CD4-positive, alpha-beta T cell treated with Interleukin-4 for 1 hour (primary cell): ENCODE results near the gene CPNE8.
"Not testable (repeated sequence)": the region's sequence is repeated elsewhere in the genome, so short reads cannot be mapped to it uniquely, and the experiment has no call there.

ENCODE experiments used
- DNase-seq, 2 donors: peaks; one replicate each; pipeline ENCODE4 v3.0.0-alpha.2; 2020 to 2022

Gene CPNE8

DNA sequence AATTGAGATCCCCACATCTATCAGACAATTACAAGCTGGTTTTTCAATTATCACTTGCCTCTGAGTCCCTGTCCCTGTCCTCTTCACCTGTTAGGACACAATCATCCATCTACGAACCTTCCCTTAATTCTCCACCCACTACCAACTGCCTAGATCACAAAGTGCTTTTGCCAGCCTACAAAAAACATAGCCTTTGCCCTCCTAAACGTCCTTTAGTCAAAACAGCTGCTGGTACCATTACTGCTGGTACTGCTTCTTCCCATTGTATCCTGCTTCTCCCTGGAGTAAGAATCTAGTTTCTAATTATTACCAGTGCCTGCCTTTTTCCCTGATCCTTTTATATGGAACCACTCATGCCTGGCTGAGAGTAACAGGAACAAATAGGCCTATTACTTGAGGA, 82.1 kb downstream of the CPNE8 start:
- no peak for DNase-seq

DNA sequence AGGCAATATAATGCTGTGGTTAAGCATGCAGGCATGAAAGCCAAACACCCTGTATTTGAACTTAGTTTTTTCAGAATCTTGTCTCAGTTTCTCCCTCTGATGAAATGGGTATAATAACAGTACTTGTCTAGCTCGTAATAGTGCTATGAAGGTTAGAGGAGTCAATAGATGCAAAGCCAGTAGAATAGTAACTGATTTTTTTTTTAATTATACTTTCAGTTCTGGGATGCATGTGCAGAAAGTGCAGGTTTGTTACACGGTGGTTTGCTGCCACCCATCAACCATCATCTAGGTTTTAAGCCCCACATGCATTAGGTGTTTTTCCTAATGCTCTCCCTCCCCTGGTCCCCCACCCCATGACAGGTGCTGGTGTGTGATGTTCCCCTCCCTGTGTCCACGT, 87.4 kb downstream of the CPNE8 start:
- no peak for DNase-seq

DNA sequence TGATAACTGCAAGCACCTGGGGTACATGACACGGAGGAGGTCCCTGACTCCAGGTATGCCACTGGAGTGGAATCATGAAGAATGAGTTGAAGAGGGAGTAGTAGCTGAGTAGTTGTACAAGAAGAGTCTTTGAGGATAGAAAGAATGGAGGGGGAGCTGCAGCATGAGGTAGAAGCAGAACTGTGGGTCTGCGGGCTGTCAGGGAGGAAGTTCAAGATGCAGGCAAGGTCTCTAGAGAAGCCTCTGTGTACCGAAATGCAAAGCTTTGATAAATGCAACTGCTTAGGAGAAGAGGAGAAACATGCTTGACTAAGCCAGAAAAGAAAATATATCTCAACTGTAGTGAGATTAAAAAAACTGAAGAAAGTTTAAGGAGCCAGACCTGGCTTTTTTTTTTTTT, 91.5 kb downstream of the CPNE8 start:
- DNase-seq: no peak

DNA sequence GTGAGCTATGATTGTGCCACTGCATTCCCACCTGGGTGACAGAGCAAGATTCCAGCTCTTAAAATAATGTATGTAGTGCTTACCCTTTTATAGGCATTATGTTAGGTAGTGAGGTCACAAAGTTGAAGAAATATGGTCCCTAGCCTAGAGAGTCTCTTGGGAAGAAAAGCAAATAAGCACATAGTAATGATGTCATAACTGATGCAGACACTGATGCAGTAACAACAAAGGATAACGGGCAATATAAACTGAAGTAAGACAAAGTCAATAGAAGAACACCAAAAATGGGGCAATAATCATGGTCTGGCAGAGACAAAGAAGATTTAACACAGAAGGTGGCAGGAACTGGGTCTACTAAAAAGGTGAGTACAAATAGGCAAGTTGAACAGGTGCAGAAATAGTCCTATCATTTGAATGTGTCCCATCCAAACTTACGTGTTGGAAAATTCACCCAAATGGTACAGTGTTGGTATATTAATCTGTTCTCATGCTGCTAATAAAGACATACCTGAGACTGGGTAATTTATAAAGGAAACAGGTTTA, 93.5 kb downstream of the CPNE8 start:
- no peak for DNase-seq

DNA sequence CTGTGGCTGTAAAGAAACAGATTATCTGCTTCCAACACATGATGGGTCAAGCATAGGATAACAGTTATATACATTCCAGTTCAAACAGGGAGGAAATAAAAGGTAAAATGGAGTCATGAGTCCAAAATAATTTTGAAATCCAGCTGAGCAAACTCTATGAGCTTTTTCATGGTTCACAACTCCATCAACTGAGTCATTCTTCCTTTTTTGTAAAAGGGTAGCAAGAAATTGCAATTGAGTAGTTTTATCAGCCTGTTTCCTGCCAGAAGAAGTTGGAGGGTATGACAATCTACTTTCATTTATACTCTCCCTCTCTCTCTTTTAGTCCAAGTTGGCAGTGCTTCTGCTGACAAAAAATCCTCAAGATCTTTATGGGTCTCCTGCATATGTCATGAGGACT, 95.6 kb downstream of the CPNE8 start:
- DNase-seq: no peak

DNA sequence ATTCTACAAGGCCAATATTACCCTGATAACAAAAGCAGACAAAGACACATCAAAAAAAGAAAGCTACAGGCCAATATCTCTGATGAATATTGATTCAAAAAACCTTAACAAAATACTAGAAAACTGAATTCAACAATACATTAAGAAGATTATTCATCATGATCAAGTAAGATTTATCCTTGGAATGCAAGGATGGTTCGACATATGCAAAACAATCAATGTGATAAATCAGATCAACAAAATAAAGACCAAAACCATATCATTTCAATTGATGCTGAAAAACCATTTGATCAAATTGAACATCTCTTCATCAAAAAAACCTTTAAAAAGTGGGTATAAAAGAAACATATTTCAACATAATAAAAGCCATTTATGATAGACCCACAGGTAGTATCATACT, 117.3 kb downstream of the CPNE8 start:
- no peak for DNase-seq

DNA sequence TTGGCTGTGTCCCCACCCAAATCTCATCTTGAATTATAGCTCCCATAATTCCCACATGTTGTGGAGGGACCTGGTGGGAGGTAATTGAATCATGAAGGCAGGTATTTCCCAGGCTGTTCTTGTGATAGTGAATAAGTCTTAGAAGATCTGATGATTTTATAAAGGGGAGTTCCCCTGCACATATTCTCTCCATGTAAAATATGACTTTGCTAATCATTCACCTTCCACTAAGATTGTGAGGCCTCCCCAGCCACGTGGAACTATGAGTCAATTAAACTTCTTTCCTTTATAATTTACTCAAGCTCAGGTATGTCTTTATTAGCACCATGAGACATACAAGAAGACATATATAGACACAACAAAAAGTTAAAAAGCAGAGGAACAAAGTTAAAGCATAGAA, 120.0 kb downstream of the CPNE8 start:
- DNase-seq: no peak

DNA sequence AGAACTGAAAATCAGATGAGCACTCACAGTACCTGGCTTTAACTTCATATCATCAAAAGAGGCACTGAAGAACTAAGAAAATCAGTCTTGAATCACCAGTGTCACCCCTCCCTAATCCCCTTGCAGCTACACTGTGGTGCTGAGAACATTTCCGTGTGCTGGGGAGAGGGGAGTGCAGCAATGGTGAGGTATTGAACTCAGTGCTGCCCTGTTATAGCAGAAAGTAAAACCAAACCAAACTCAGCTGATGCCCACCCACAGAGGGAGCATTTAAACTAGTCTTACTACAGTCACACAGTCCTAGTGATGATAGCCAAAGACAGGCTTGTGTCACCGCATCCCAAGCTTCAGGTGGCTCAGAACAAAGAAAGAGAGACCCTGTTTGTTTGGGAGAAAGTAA, 122.1 kb downstream of the CPNE8 start:
- no peak for DNase-seq

DNA sequence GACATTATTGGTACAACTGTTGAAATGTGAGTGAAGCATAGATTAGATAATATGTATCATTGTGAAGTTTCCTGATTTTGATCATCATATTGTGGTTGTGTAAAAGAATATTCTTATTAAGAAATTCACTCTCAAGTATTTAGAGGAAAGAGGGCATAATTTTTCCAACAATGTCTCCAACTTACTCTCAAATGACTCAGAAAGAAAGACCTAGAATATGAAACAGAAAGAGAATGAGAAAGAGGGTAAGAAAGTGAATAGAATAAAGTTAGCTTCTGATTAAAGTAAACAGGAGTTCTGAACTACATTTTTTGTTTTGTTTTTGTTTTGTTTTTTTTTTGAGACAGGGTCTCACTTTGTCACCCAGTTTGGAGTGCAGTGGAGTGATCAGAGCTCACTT, 123.0 kb downstream of the CPNE8 start:
- no peak for DNase-seq

DNA sequence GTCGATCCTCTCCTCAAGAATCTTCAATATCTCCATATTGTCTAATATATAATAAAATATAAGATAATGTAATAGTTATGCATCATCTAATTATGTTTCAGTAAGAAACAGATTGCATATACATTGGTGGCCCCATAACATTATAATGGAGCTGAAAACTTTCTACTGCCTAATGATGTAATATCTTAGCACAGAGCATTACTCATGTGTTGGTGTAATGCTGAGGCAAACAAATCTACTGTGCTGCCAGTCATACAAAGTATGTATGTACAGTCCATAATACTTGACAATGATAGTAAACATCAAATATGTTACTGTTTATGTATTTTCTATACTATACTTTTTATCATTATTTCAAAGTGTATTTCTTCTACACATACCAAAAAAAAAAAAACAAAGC, 128.7 kb downstream of the CPNE8 start:
- no peak for DNase-seq

DNA sequence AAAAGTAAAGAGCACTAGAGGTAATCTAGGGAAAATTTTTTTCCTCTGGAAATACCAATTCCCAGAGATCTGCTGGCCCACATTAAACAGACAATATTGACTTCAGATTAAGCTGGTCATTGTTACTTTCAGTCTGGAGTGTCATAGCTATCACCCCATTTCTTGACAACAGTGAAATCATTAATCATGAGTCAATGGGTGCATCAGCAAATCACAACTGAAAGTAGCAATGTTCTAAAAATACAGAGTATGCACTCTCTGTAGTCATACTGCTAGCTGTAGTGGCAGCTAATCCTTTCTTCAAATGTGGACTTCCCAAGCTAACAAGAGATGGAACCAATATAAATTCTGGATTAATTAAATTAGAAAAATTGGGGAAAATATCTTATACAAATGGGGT, 129.9 kb downstream of the CPNE8 start:
- DNase-seq: no peak

DNA sequence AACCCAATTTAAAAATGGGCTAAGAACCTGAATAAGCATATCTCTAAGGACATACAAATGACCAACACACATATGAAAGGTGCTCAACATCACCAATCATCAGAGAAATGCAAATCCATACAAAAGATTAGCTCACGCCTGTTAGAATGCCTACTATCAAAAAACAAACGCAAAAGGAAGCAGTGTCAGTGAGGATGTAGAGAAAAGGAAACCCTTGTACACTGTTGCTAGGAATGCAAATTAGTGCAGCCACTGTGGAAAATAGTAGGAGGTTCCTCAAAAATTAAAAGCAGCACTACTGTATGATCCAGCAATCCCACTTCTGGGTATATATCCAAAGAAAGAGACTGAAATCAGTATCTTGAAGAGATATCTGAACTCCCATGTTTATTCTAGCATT, 133.0 kb downstream of the CPNE8 start:
- no peak for DNase-seq

DNA sequence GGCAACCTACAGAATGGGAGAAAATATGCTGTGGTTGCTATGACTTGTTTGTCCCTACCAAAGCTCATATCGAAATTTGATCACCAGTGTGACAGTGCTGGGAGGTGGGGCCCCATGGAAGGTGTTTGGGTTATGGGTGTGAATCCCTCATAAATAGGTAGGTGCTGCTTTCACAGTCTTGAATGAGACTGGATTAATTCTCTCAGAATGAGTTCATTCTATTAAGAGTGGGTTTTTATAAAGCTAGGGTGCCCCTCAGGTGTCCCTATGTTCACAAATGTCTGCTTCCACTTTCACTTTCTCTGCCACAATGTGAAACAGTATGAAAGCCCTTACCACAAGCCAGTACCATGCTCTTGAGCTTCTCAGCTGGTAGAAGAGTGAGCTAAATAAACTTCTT, 133.5 kb downstream of the CPNE8 start:
- DNase-seq: peak in 1 of 2 donors; percentile 37

DNA sequence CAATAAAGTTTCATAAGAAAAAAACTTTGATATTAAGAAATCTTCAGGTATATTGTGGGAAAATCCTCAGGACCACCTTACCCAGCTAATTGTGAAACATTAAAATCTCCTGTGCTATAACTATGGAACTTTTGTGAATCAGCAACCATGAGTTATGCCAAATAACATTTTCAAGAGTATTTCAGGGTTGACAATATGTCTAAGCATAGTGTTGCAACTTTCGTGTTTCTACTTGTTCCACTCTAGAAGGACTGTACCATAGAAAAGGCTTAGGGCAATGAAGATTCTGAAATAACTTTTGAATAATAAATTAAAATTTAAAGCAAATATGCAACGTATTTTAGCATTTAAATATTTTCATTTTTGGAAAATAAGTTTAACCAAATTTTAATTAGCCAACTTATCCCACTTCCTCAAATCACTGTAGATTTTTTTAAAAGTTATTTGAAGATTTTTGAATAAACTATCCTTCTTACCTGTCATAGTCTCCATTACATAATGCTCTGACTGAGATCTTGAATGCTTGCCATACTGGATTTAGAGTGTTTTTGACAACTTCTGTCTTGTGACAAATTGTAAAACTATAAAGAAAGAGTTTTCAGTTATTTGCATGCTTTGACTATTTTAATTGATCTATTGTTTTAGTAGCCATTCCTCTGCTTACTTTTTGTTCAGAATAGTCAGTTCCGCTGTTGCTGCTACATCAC, 143.6 kb downstream of the CPNE8 start:
- DNase-seq: no peak

DNA sequence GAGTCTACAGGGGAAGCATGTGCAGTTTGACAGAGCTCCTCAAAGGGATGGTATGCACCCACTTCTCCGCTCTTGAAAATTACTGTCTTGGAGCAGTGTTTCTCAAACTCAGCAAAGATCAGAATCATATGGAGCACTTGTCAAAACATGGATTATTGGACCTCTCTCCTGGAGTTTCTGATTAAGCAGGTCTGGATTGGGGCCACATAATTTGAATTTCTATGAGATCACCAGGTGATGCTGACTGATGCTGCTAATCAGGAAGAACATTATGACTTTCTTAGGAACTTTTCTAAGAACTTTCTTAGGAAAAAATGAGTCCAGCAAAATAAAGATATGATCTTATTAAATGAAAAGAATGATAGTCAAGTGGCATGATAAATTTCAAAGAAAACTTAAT, 144.3 kb downstream of the CPNE8 start:
- no peak for DNase-seq

DNA sequence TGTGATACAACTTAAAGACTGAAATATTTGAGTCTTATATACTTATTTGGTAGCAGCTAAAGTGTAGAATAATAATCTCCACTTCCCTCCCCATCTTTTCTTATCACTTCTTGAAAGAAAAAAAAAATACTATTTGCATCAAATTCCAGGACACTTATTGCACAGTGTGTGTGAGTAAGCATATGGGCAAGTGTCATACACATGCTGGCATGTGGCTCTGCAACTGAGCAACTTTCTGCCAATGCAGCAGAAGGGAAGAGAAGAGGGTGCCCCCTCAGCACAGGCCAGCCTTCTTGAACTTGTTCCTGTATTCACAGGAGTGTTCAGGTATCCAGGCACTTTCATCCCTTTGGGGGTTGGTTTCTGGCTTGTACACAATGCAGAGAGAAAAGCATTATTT, 145.8 kb downstream of the CPNE8 start:
- DNase-seq: no peak

DNA sequence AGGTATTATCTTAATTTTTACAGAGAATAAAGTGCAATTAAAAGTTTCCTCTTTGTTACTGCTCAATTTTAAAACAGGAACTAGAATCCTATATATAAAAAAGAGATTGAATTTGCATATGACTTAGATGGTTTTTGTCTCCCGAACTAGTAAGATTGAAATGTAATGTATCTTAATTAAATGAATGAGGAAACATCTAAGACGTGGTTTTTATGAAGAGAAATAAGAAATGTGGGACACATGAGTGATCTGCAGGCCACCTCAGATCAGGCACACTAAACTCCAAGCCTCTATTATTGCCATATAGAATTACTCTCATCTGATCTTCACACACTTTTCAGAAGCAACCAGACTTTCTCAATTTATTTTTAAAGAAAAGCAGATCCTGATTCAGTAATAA, 158.6 kb downstream of the CPNE8 start:
- no peak for DNase-seq

DNA sequence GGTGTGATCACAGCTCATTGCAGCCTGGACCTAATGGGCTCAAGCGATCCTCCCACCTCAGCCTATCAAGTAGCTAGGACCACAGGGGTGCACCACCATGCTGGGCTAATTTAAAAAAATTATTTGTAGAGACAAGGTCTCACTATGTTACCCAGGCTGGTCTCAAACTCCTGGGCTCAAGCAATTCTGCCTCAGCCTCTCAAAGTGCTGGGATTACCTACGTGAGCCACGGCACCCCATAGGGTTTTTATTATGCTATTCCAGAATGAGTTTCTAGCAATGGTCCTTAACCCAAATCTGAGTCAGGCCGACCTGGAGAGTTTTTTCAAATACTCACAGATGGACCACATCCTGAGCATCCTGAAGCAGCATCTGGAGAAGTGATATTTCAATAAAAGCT, 159.8 kb downstream of the CPNE8 start:
- no peak for DNase-seq

DNA sequence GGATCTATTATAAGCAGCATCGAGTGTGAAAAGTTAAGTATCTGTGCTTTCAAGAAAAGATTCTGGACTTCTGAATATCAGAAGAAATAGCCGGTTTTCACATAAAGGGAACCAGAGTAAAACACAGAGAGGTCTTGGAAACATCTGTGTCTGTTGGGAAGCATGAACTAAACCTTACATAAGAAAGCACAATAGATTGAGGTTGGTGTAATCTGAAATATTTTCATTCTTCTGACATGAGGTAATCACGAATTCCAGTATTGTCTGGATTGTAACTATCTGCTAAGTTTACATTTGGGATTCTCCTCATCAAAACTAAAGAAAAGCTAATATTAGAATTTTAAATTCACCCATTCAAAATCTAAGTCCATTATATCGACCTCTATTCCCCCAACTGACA, 161.3 kb downstream of the CPNE8 start:
- no peak for DNase-seq

DNA sequence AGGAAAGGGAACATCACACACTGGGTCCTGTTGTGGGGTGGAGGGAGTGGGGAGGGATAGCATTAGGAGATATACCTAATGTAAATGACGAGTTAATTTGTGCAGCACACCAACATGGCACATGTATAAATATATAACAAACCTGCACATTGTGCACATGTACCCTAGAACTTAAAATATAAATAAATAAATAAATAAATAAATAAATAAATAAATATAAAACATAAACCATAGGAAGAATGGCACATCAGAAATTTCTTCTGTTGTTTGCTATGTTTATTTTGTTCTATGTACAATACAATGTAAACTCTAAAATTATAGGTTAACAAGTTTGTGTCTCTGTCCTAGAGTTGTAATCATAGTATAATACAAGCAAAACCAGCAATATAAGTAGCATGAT, 162.9 kb downstream of the CPNE8 start:
- DNase-seq: not testable (repeated sequence)

DNA sequence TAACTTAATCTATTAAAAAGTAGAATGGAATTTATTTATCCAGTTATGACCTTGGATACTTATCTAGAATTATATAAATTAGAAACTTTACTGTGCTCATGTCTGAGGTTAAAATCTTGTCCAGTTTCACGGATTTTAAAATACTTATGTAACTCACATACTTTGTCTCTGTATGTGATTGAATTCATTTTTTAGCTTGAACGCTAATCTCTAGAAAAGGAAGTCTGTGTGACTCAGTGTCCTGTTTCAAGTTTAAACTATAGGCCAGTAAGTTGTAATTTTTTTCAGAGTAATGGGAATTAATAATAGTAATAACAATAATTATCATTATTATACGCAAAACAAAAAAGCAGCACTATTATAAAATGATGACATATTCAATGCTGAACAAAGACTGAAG, 168.6 kb downstream of the CPNE8 start:
- no peak for DNase-seq

DNA sequence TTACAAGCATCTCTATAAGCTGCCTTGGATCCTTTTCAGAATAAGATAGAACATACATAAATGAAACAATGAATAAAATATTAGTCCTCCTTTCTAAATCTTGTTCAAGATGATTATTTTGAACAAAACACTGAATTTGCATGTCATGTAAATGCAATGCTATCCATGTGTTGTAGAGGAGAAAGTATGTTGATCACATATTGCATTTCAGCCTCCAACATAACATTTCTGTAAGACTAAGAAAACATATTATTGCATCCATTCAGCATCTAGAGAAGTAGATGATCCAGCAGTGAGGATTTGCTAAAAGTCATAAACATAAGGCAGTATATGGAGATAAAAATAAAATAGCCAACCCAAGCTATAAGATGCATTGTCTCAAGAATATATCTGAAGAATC, 172.6 kb downstream of the CPNE8 start:
- DNase-seq: no peak

DNA sequence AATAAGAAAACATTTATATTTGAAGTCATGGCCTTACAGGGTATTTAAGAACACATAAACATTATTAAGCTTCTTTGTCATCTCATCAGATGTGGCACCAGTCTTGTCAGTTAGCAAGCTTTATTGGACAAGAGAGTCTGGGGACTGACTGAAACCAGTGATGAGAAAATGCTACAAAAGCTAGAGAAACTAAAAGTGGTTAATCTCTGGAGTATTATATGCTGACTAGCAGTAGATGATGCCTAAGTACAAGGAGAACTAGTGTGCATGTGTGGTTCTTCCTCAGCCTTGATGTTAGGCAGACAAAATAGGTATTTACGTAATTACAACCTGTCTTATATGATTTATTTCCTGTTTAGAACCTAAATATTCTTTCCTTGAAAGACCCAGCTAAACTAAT, 176.5 kb downstream of the CPNE8 start:
- no peak for DNase-seq

DNA sequence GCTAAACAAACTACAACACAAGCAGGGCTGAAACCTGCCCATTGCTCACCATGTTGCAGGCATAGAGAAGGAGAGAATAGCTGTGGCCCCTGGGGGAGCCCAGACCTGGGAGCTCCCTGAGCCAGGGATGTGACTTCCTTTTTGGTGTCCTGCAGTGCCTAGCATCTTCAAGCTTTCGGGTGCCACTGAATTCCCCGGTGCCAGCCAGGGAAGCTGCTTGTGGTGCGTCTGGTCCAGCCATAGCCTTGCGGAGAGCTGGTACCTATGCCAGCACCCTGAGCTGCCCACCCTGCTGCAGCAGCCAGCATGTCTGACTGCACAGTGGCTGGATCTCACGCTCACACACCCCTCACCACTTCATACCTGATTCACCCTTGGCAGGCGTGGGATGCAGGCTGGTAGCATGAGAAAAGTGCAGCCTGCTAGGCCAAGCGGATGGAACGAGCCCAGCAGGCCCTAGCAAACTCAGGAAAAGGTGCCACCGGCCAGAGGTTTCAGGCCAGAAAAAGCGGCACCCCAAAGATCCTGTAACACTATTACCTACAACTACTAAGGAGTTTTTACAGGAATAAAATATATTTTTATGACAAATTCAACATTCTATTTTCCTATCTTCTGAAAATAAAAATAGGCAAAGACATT, 183.7 kb downstream of the CPNE8 start:
- DNase-seq: no peak

DNA sequence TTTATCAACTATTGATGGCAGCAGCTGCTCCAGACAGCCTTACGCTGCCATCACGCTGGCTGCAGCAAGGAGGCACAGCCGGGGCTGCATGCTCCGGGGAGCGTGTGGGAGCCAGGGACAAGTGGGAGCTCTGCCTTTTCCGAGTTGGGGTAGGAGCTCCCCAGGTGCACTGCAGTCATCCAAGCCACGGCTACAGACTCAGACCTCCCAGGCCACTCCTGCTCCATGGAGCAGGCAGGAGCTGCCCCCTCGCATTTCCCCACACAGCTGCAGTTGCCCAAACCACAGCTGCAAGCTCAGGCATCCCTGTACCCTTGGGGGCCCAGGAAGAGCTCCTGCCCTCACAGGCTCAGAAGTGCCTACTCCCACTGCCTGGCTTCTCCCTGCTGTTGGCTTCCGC, 184.7 kb downstream of the CPNE8 start:
- DNase-seq: no peak
